Small intestine (tissue), 7 donors: ENCODE data around the gene COX6A1. TPM values are rescaled to one million over a fixed set of nuclear protein-coding genes. Genes with fewer than 3 reads are reported as not detected.

Experiments
- DNase-seq, 2 donors: peaks; one replicate each; pipeline versions ENCODE4 v3.0.0 to v3.0.0-alpha.2; 2013
- FAIRE-seq: peaks from 2 replicates; lab custom pipeline; 2012; peaks lifted over from hg19 to GRCh38; lab: Jason Lieb, UNC
- H3K27ac ChIP-seq, 3 donors: one replicate each; pipeline ENCODE4 v1.5.1; 2013; ENCODE audit warnings: low read length in 2 of 3, mild to moderate bottlenecking in 2 of 3, control low read depth in 1 of 3, inconsistent platforms in 1 of 3, low read depth in 1 of 3, moderate library complexity in 1 of 3
- H3K27me3 ChIP-seq, 3 donors: one replicate each; pipeline ENCODE4 v1.6.1; 2013; ENCODE audit warnings: low read length in 3 of 3, inconsistent platforms in 1 of 3; ENCODE audit not compliant: control insufficient read depth in 3 of 3, insufficient read depth in 3 of 3
- H3K36me3 ChIP-seq, 3 donors: one replicate each; pipeline ENCODE4 v1.6.1; 2013; ENCODE audit warnings: low read length in 3 of 3, inconsistent platforms in 1 of 3, low read depth in 1 of 3, mild to moderate bottlenecking in 1 of 3, moderate library complexity in 1 of 3; ENCODE audit not compliant: control insufficient read depth in 3 of 3, insufficient read depth in 2 of 3
- H3K4me1 ChIP-seq, 3 donors: one replicate each; pipeline ENCODE4 v1.6.1; 2013; ENCODE audit warnings: low read length in 2 of 3, inconsistent platforms in 1 of 3, low read depth in 1 of 3, mild to moderate bottlenecking in 1 of 3, moderate library complexity in 1 of 3; ENCODE audit not compliant: control insufficient read depth in 3 of 3, insufficient read depth in 2 of 3
- H3K4me3 ChIP-seq, 3 donors: one replicate each; pipeline ENCODE4 v1.5.1; 2013; ENCODE audit warnings: low read length in 3 of 3, control low read depth in 1 of 3, inconsistent platforms in 1 of 3, low read depth in 1 of 3, mild to moderate bottlenecking in 1 of 3, moderate library complexity in 1 of 3
- H3K9me3 ChIP-seq, 2 donors: one replicate each; pipeline ENCODE4 v1.6.1; 2013; ENCODE audit warnings: low read depth in 1 of 2, low read length in 1 of 2; ENCODE audit not compliant: control insufficient read depth in 2 of 2, insufficient read depth in 1 of 2
- WGBS, 3 donors: extraction: QIAGEN DNeasy Blood & Tissue Kit; methylation state at CpG; one replicate each; pipeline ENCODE4 v1.1.7; 2013; 5-methylcytosine and 5-hydroxymethylcytosine counted together
- polyA plus RNA-seq, 4 donors: library from polyadenylated mRNA; stranded (reverse) in 3 of 4; unstranded in 1 of 4; fragments of 200-250 nt in 3 of 4; fragments of 120-200 nt in 1 of 4; gene quantifications; one replicate each; pipeline versions ENCODE4 v1.2.1 to v1.2.3, GENCODE V29; 2013
- donor health status: healthy with polysubstance abuse.
- donor health status: control.
- donor health status: control.
- donor health status: Bipolar disorder and iron deficiency.
- donor health status: healthy.

Gene COX6A1
- polyA plus RNA-seq, 4 donors, result 389 to 1,784 (median 1,396) TPM

- DNase-seq (no peak), FAIRE-seq (no peak)
- H3K27me3 ChIP-seq, result peaks cover 0 to 6% (median 4%) of the 10 kb centered on the region in 3 donors
- peaks cover 0 to 4% (median 0%) of the 10 kb centered on the region in 3 donors for H3K4me1 ChIP-seq
- H3K9me3 ChIP-seq, result no peaks in the 10 kb centered on the region
- 60 to 73% (median 65%) methylated on average over 5 of the region's 5 CpGs for WGBS, 3 donors
- H3K36me3 ChIP-seq, result no peaks in the 10 kb centered on the region
- no peak overlapping the region for H3K27ac ChIP-seq
- H3K4me3 ChIP-seq, result no peak overlapping the region
These were observed 38.4 kb upstream of the COX6A1 start for GRCh38 chr12:120399531-120399930.

GRCh38 chr12:120402217-120402616 is 35.7 kb upstream of the COX6A1 start:
- 40 to 57% (median 52%) methylated on average over 13 of the region's 13 CpGs for WGBS, 3 donors
- DNase-seq (no peak), FAIRE-seq (no peak)
- H3K4me1 ChIP-seq, result peaks cover 0 to 4% (median 0%) of the 10 kb centered on the region in 3 donors
- no peak overlapping the region for H3K27ac ChIP-seq
- H3K27me3 ChIP-seq, result peaks cover 0 to 6% (median 4%) of the 10 kb centered on the region in 3 donors
- H3K4me3 ChIP-seq, result no peak overlapping the region
- no peaks in the 10 kb centered on the region for H3K9me3 ChIP-seq
- H3K36me3 ChIP-seq, result no peaks in the 10 kb centered on the region

- Histone ChIP-seq H3K4me3 (no peak overlapping the region), H3K9me3 (no peaks in the 10 kb centered on the region), H3K27ac (no peak overlapping the region), H3K27me3 (peaks cover 0 to 4% (median 0%) of the 10 kb centered on the region in 3 donors), H3K36me3 (no peaks in the 10 kb centered on the region), H3K4me1 (no peaks in the 10 kb centered on the region)
- 75 to 80% (median 76%) methylated on average over 3 of the region's 3 CpGs for WGBS, 3 donors
- DNase-seq, result no peak
- FAIRE-seq, result no peak
These were observed 34.0 kb upstream of the COX6A1 start for GRCh38 chr12:120403869-120404268.

GRCh38 chr12:120404271-120404670 is 33.6 kb upstream of the COX6A1 start:
- no peak for FAIRE-seq
- Histone ChIP-seq H3K27ac (no peak overlapping the region), H3K9me3 (no peaks in the 10 kb centered on the region), H3K4me3 (no peak overlapping the region), H3K27me3 (peaks cover 0 to 4% (median 0%) of the 10 kb centered on the region in 3 donors), H3K4me1 (no peaks in the 10 kb centered on the region), H3K36me3 (no peaks in the 10 kb centered on the region)
- DNase-seq, result no peak
- WGBS, 3 donors, result 66 to 100% (median 80%) methylated on average over 1 of the region's 1 CpG

GRCh38 chr12:120406069-120406468 is 31.8 kb upstream of the COX6A1 start:
- H3K9me3 ChIP-seq, result no peaks in the 10 kb centered on the region
- no peak overlapping the region for H3K27ac ChIP-seq
- no peaks in the 10 kb centered on the region for H3K4me1 ChIP-seq
- H3K36me3 ChIP-seq, result no peaks in the 10 kb centered on the region
- no peak overlapping the region for H3K4me3 ChIP-seq
- H3K27me3 ChIP-seq, result peaks cover 0 to 2% (median 0%) of the 10 kb centered on the region in 3 donors
- FAIRE-seq (no peak), DNase-seq (no peak)
- WGBS, 3 donors, result 63 to 85% (median 81%) methylated on average over 3 of the region's 3 CpGs

- Histone ChIP-seq H3K27ac (no peak overlapping the region), H3K36me3 (no peaks in the 10 kb centered on the region), H3K9me3 (no peaks in the 10 kb centered on the region), H3K4me3 (no peak overlapping the region), H3K27me3 (peaks cover 0 to 2% (median 0%) of the 10 kb centered on the region in 3 donors), H3K4me1 (no peaks in the 10 kb centered on the region)
- no peak for FAIRE-seq
- WGBS, 3 donors, result 94 to 96% (median 94%) methylated on average over 3 of the region's 3 CpGs
- no peak for DNase-seq
These were observed 31.4 kb upstream of the COX6A1 start for GRCh38 chr12:120406553-120406952.

GRCh38 chr12:120408771-120409170 is 29.1 kb upstream of the COX6A1 start:
- Histone ChIP-seq H3K4me3 (no peak overlapping the region), H3K4me1 (peaks cover 0 to 6% (median 0%) of the 10 kb centered on the region in 3 donors), H3K27ac (no peak overlapping the region), H3K27me3 (no peaks in the 10 kb centered on the region), H3K36me3 (no peaks in the 10 kb centered on the region), H3K9me3 (no peaks in the 10 kb centered on the region)
- WGBS, 3 donors, result 94 to 98% (median 96%) methylated on average over 11 of the region's 11 CpGs
- no peak for FAIRE-seq
- no peak for DNase-seq

- H3K4me1 ChIP-seq, result peaks cover 0 to 12% (median 0%) of the 10 kb centered on the region in 3 donors
These were observed 25.5 kb upstream of the COX6A1 start for GRCh38 chr12:120412421-120412820.

More at GRCh38 chr12:120412421-120412820, 25.5 kb upstream of the COX6A1 start:
- H3K36me3 ChIP-seq, result no peaks in the 10 kb centered on the region
- DNase-seq (no peak), FAIRE-seq (no peak)
- WGBS, 3 donors, result 83 to 87% (median 86%) methylated on average over 7 of the region's 7 CpGs
- H3K27ac ChIP-seq, result no peak overlapping the region
- no peaks in the 10 kb centered on the region for H3K9me3 ChIP-seq
- no peak overlapping the region for H3K4me3 ChIP-seq
- no peaks in the 10 kb centered on the region for H3K27me3 ChIP-seq
